H1 (cell line): Measurements from ENCODE around the gene NFIA. TPM values are rescaled to one million over a fixed set of nuclear protein-coding genes. Genes with fewer than 3 reads are reported as not detected.
A peak's percentile ranks its signal among the peaks of the same experiment; 100 is the strongest.

Source experiments
- CTCF ChIA-PET: fragments of 300-600 bp; sonication (Branson Sonifier 250); formaldehyde crosslinking; loops from one replicate; lab custom pipeline; 2021; ENCODE audit not compliant: partially characterized antibody; lab: Charles Lee
- POLR2A ChIA-PET: fragments of 300-600 bp; sonication (Branson Sonifier 250); formaldehyde crosslinking; loops from one replicate; lab custom pipeline; 2021; ENCODE audit warnings: inconsistent platforms; ENCODE audit not compliant: partially characterized antibody; lab: Charles Lee
- DNase-seq, 2 experiments: peaks; one replicate each; pipeline versions ENCODE4 v3.0.0 to v3.0.0-alpha.2; 2010 to 2022; ENCODE audit warnings: low spot score in 2 of 2, low read depth in 1 of 2, mixed read lengths in 1 of 2
- FAIRE-seq: peaks from 2 replicates; lab custom pipeline; 2011; peaks lifted over from hg19 to GRCh38; lab: Jason Lieb, UNC
- H2AFZ ChIP-seq: 2 replicates; pipeline ENCODE4 v1.8.1; 2012; ENCODE audit warnings: low read length, inconsistent platforms
- H2AK5ac ChIP-seq: 2 replicates; pipeline ENCODE4 v1.6.1; 2013; ENCODE audit warnings: low read depth, low read length
- H2BK120ac ChIP-seq: replicated peaks from 2 replicates; pipeline ENCODE3; 2013; ENCODE audit warnings: low read depth, low read length, inconsistent platforms
- H2BK12ac ChIP-seq: 2 replicates; pipeline ENCODE4 v1.6.1; 2013; ENCODE audit warnings: low read depth, low read length
- H2BK15ac ChIP-seq: 2 replicates; pipeline ENCODE4 v1.6.1; 2013; ENCODE audit warnings: low read length
- H2BK20ac ChIP-seq: 2 replicates; pipeline ENCODE4 v1.6.1; 2013; ENCODE audit warnings: low read length
- H2BK5ac ChIP-seq: 2 replicates; pipeline ENCODE4 v1.6.1; 2013; ENCODE audit warnings: low read depth, low read length
- H3K14ac ChIP-seq: 2 replicates; pipeline ENCODE4 v1.6.1; 2013; ENCODE audit warnings: inconsistent platforms; ENCODE audit not compliant: insufficient read length
- H3K18ac ChIP-seq: 2 replicates; pipeline ENCODE4 v1.6.1; 2013; ENCODE audit warnings: low read length; ENCODE audit errors: extremely low read depth
- H3K23ac ChIP-seq: 2 replicates; pipeline ENCODE4 v1.6.1; 2013; ENCODE audit warnings: inconsistent platforms; ENCODE audit not compliant: insufficient read length
- H3K23me2 ChIP-seq: 2 replicates; pipeline ENCODE4 v1.6.1; 2013; ENCODE audit warnings: low read depth, low read length
- H3K27ac ChIP-seq: 2 replicates; pipeline ENCODE4 v1.6.1; 2011; ENCODE audit warnings: low read depth, low read length, inconsistent platforms
- H3K27me3 ChIP-seq, 4 experiments: replicated peaks in 1 of 4; 1 replicate in 1 of 4; 2 replicates in 3 of 4; pipeline versions ENCODE4 v1.6.1 to v1.8.1; 2011 to 2013; ENCODE audit warnings: low read length in 3 of 4, mild to moderate bottlenecking in 3 of 4, inconsistent platforms in 2 of 4, mixed read lengths in 2 of 4, moderate library complexity in 1 of 4; ENCODE audit not compliant: control insufficient read depth in 3 of 4, insufficient read depth in 3 of 4; ENCODE audit errors: extremely low read depth in 1 of 4
- H3K36me3 ChIP-seq, 4 experiments: 2 replicates each; pipeline versions ENCODE4 v1.6.1 to v1.8.1; 2011 to 2013; ENCODE audit warnings: mild to moderate bottlenecking in 4 of 4, low read length in 3 of 4, moderate library complexity in 2 of 4, control low read depth in 1 of 4, inconsistent platforms in 1 of 4; ENCODE audit not compliant: insufficient read depth in 4 of 4, control insufficient read depth in 2 of 4
- H3K4ac ChIP-seq: replicated peaks from 2 replicates; pipeline ENCODE3; 2013; ENCODE audit warnings: low read length, low read depth, mixed read lengths, inconsistent platforms; ENCODE audit not compliant: insufficient read length
- H3K4me1 ChIP-seq, 4 experiments: replicated peaks in 1 of 4; 1 replicate in 1 of 4; 2 replicates in 3 of 4; pipeline versions ENCODE4 v1.6.1 to v1.8.1; 2011 to 2013; ENCODE audit warnings: low read length in 3 of 4, inconsistent platforms in 2 of 4, mixed read lengths in 1 of 4; ENCODE audit not compliant: insufficient read depth in 4 of 4, control insufficient read depth in 3 of 4
- H3K4me2 ChIP-seq, 2 experiments: 2 replicates each; pipeline versions ENCODE4 v1.6.1 to v1.8.1; 2011 to 2013; ENCODE audit warnings: low read depth in 2 of 2, low read length in 2 of 2, control low read depth in 1 of 2, inconsistent platforms in 1 of 2, mild to moderate bottlenecking in 1 of 2; ENCODE audit not compliant: insufficient read depth in 1 of 2
- H3K4me3 ChIP-seq, 4 experiments: fragments of 200-600, 300-600 bp in 1 of 4; sonication (generic), shearing (Covaris generic), sonication (Bioruptor Twin) in 1 of 4; 2 replicates each; pipeline versions ENCODE4 v1.5.1 to v1.8.1; 2011 to 2016; ENCODE audit warnings: low read length in 4 of 4, low read depth in 3 of 4, control low read depth in 2 of 4, inconsistent platforms in 2 of 4, mild to moderate bottlenecking in 2 of 4, mixed read lengths in 1 of 4, moderate library complexity in 1 of 4; ENCODE audit not compliant: insufficient read depth in 2 of 4; ENCODE audit errors: extremely low read depth in 1 of 4
- H3K56ac ChIP-seq: replicated peaks from 2 replicates; pipeline ENCODE3; 2013; ENCODE audit warnings: low read depth, mild to moderate bottlenecking, mixed read lengths, low read length, inconsistent platforms; ENCODE audit not compliant: insufficient read length
- H3K79me1 ChIP-seq: 2 replicates; pipeline ENCODE4 v1.6.1; 2013; ENCODE audit warnings: low read depth, low read length, control low read depth
- H3K79me2 ChIP-seq, 2 experiments: 2 replicates each; pipeline versions ENCODE4 v1.6.1 to v1.8.1; 2012 to 2013; ENCODE audit warnings: low read length in 2 of 2, mild to moderate bottlenecking in 2 of 2, inconsistent platforms in 1 of 2; ENCODE audit not compliant: insufficient read depth in 2 of 2, control insufficient read depth in 1 of 2
- H3K9ac ChIP-seq, 4 experiments: replicated peaks in 1 of 4; 1 replicate in 1 of 4; 2 replicates in 3 of 4; pipeline versions ENCODE4 v1.6.1 to v1.8.1; 2011 to 2013; ENCODE audit warnings: low read depth in 3 of 4, low read length in 3 of 4, control low read depth in 2 of 4, mild to moderate bottlenecking in 2 of 4, moderate library complexity in 2 of 4, inconsistent platforms in 1 of 4; ENCODE audit errors: extremely low read depth in 1 of 4
- H3K9me3 ChIP-seq, 2 experiments: 2 replicates each; pipeline versions ENCODE4 v1.6.1 to v1.8.1; 2012 to 2013; ENCODE audit warnings: mild to moderate bottlenecking in 2 of 2, moderate library complexity in 2 of 2, control low read depth in 1 of 2, inconsistent platforms in 1 of 2, low read depth in 1 of 2, low read length in 1 of 2, mixed read lengths in 1 of 2; ENCODE audit not compliant: insufficient read depth in 2 of 2
- H4K20me1 ChIP-seq, 2 experiments: replicated peaks in 1 of 2; 2 replicates each; pipeline versions ENCODE3 to v1.8.1; 2011 to 2013; ENCODE audit warnings: inconsistent platforms in 2 of 2, low read length in 2 of 2, mild to moderate bottlenecking in 1 of 2; ENCODE audit not compliant: insufficient read depth in 2 of 2, control insufficient read depth in 1 of 2
- H4K5ac ChIP-seq: 2 replicates; pipeline ENCODE4 v1.6.1; 2013; ENCODE audit warnings: low read length, low read depth, mixed read lengths, inconsistent platforms; ENCODE audit not compliant: insufficient read length
- H4K8ac ChIP-seq: 2 replicates; pipeline ENCODE4 v1.8.0; 2013; ENCODE audit warnings: mild to moderate bottlenecking, moderate library complexity, low read length, inconsistent platforms; ENCODE audit not compliant: insufficient read depth; ENCODE audit errors: extremely low read depth
- H4K91ac ChIP-seq: replicated peaks from 2 replicates; pipeline ENCODE3; 2013; ENCODE audit warnings: low read length, mixed read lengths, inconsistent platforms; ENCODE audit not compliant: insufficient read length
- ASH2L ChIP-seq: fragments of 200-600, 300-600 bp; sonication (generic); IDR thresholded peaks from one replicate; pipeline ENCODE4 v1.7.1; 2017; ENCODE audit warnings: low read length
- CTBP2 ChIP-seq: IDR thresholded peaks from 2 replicates; pipeline ENCODE4 v1.7.0; 2011; ENCODE audit warnings: borderline replicate concordance, mild to moderate bottlenecking, moderate library complexity, mixed read lengths, low read length; ENCODE audit not compliant: insufficient read depth, insufficient read length
- EGR1 ChIP-seq: IDR thresholded peaks from 2 replicates; pipeline ENCODE4 v1.6.1; 2011; ENCODE audit warnings: low read depth, low read length, borderline replicate concordance
- HDAC6 ChIP-seq: IDR thresholded peaks from one replicate; pipeline ENCODE4 v1.7.1; 2012; ENCODE audit warnings: low read depth, mild to moderate bottlenecking, inconsistent platforms, low read length, moderate library complexity
- NRF1 ChIP-seq: IDR thresholded peaks from 2 replicates; pipeline ENCODE4 v1.6.1; 2011; ENCODE audit warnings: mild to moderate bottlenecking, low read depth, low read length, improper control_type of control experiment
- RBBP5 ChIP-seq: IDR thresholded peaks from 2 replicates; pipeline ENCODE4 v1.7.1; 2012; ENCODE audit warnings: low read depth, mild to moderate bottlenecking, inconsistent platforms, low read length, moderate library complexity, borderline replicate concordance
- WGBS, 2 experiments: shearing (Covaris generic) in 1 of 2; methylation state at CpG; one replicate each; pipeline versions ENCODE4 v1.1.6 to v1.1.7; 2013 to 2015; ENCODE audit warnings: low lambda C conversion rate in 2 of 2, mixed read lengths in 2 of 2, inconsistent platforms in 1 of 2, low coverage in 1 of 2, missing lambda C conversion rate in 1 of 2; ENCODE audit not compliant: insufficient replicate concordance in 2 of 2, insufficient coverage in 1 of 2, insufficient read length in 1 of 2; ENCODE audit errors: extremely low coverage in 1 of 2, missing lambda C conversion rate in 1 of 2; 5-methylcytosine and 5-hydroxymethylcytosine counted together
- polyA plus RNA-seq, 7 experiments: library from polyadenylated mRNA; depleted of rRNA in 3 of 7; stranded (reverse) in 5 of 7; unstranded in 2 of 7; fragments of >200 nt in 5 of 7; fragments of 200-250 nt in 2 of 7; gene quantifications; 1 replicate in 5 of 7; 2 replicates in 1 of 7; 4 replicates in 1 of 7; pipeline versions ENCODE4 v1.2.1 to v1.2.3, GENCODE V29; 2011 to 2013; ENCODE audit warnings: missing spikeins in 2 of 7, mixed read lengths in 2 of 7
- total RNA-seq: library from RNA; stranded (reverse); fragmentation: NEBNext Ultra II Directional; extraction: Animal tissue kit (Norgen Biotek cat#: 25700); gene quantifications from 2 replicates; pipeline ENCODE4 v1.2.1, GENCODE V29; 2021
- TF ChIP-seq, protein P1 (sequence below): IDR thresholded peaks from 2 replicates; pipeline ENCODE4 v1.6.1; 2012; ENCODE audit warnings: inconsistent platforms

The NFIA gene
- total and polyA plus RNA-seq, 2 of the 8 experiments (the other 6 are each of a cell fraction or from before 2014, with no cell fraction given), result 1.8 to 2.3 TPM

DNA sequence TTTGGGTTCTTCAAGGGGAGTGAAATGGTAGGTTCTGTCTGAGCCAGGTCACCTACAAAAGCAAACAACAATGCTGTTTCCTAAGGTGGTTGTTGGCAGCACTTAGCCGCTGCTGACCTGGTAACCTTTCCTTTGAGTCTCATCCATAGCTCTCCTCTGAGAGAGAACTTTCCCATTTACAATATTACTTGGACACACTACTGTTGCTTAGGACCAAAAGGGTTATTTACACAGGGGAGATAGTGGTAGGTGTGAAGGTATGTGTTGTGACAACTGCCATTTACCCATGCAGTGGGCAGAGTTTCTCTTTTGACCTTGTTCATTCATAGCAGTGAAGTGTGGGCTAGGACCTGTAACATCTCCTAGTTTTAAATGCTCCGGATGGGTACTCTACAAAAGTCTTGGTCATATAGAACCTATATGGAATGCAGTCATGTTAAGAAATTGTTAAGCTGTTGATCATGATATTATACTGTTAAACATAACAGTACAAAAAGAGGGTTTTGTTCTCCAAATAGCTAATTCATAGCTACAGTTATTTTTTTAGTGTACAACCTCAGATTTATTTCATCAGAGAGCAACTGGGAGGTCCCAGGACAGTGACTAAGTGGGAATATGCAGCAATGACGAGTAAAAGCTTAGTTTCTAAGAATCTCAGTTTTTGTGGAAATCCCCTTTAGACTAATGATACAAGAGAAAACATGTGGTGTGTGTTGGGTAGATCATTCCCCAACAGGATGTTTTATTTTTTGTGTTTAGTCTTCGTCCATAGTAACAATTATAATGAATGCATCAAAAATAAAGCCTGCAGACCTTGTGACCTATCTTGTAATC lies 219.7 kb downstream of the NFIA start:
- Histone ChIP-seq H3K4me3 (no peak overlapping the region), H2BK20ac (peak overlapping the region; percentile 67; the same call in 1 of the 2 replicates), H3K4ac (no peak overlapping the region), H4K91ac (peak overlapping the region; percentile 20), H2AK5ac (no peak overlapping the region), H3K18ac (peak overlapping the region; percentile 56; the same call in 1 of the 2 replicates), H3K9ac (no peak overlapping the region), H3K4me1 (peaks cover 0 to 15% (median 10%) of the 10 kb centered on the region in 4 experiments; a peak in 5 of 7 replicates), H3K27ac (no peak overlapping the region), H3K79me1 (no peaks in the 10 kb centered on the region), H2BK120ac (peak overlapping the region; percentile 25), H3K4me2 (no peak overlapping the region), H2AFZ (no peak overlapping the region), H3K27me3 (no peaks in the 10 kb centered on the region), H4K20me1 (no peaks in the 10 kb centered on the region), H3K36me3 (no peaks in the 10 kb centered on the region), H3K23ac (no peak overlapping the region), H3K56ac (no peak overlapping the region), H2BK15ac (no peak overlapping the region), H3K79me2 (no peaks in the 10 kb centered on the region), H4K8ac (no peak overlapping the region), H2BK5ac (no peak overlapping the region), H3K14ac (no peak overlapping the region), H3K23me2 (no peaks in the 10 kb centered on the region), H2BK12ac (no peak overlapping the region), H3K9me3 (0 out of 4 replicates have a peak, but pooled peaks cover 0 to 3% of the 10 kb centered on the region in 2 experiments), H4K5ac (no peak overlapping the region)
- TF ChIP-seq CTBP2 (no peak), RBBP5 (no peak), HDAC6 (no peak), NRF1 (no peak), EGR1 (no peak), ASH2L (no peak)
- TF ChIP-seq, protein P1, sequence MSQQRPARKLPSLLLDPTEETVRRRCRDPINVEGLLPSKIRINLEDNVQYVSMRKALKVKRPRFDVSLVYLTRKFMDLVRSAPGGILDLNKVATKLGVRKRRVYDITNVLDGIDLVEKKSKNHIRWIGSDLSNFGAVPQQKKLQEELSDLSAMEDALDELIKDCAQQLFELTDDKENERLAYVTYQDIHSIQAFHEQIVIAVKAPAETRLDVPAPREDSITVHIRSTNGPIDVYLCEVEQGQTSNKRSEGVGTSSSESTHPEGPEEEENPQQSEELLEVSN, result no peak
- no peak for FAIRE-seq
- ChIA-PET POLR2A (no interaction called here), CTCF (interaction anchor here (0.7 to 1.8 kb wide), 6 partner anchors 12 to 251 kb away, joined by 3 to 5 read pairs (median 3); no protein-coding TSS in a partner anchor)
- DNase-seq, result no peak
- WGBS, 2 experiments, result 85% methylated on average over 4 of the region's 4 CpGs; no CpG with 5 or more reads in 1 of the 2 experiments
